IMR-90 (cell line): ENCODE measurements around the gene RET. TPM values are rescaled to one million over a fixed set of nuclear protein-coding genes. Genes with fewer than 3 reads are reported as not detected.

ENCODE experiments used
- ATAC-seq: fragments of 200-7000 bp; cut with Tn5 transposase; 2 replicates; pipeline ENCODE4 v1.9.1; 2020; ENCODE audit warnings: low read depth, mild to moderate bottlenecking, moderate library complexity
- BruUV-seq: library from RNA; stranded (reverse); fragments of 400-500 nt; replicated peaks from 2 replicates; lab custom pipeline; 2021; lab: Mats Ljungman, UMichigan
- CTCF ChIA-PET: fragments of 300-600 bp; formaldehyde crosslinking; extraction: SDS; loops from one replicate; lab custom pipeline; 2021; ENCODE audit warnings: antibody characterized with exemption; lab: Yijun Ruan, JAX
- POLR2A ChIA-PET: fragments of 300-600 bp; sonication (Branson Sonifier 250); formaldehyde crosslinking; loops from one replicate; lab custom pipeline; 2022; ENCODE audit warnings: antibody characterized with exemption; ENCODE audit not compliant: unreplicated experiment; lab: Charles Lee
- DNase-seq: peaks from one replicate; pipeline ENCODE4 v3.0.0; 2013
- H2AFZ ChIP-seq: replicated peaks from 2 replicates; pipeline ENCODE3; 2013; ENCODE audit warnings: low read length, mild to moderate bottlenecking; ENCODE audit not compliant: poor library complexity
- H2AK5ac ChIP-seq: 2 replicates; pipeline ENCODE4 v1.6.1; 2013; ENCODE audit warnings: low read depth, low read length, inconsistent platforms
- H2AK9ac ChIP-seq: replicated peaks from 2 replicates; pipeline ENCODE3; 2013; ENCODE audit warnings: mild to moderate bottlenecking, low read depth, low read length, moderate library complexity; ENCODE audit not compliant: poor library complexity
- H2BK120ac ChIP-seq: 2 replicates; pipeline ENCODE4 v1.6.1; 2013; ENCODE audit warnings: low read depth, low read length, inconsistent platforms
- H2BK15ac ChIP-seq: 3 replicates; pipeline ENCODE4 v1.6.1; 2013; ENCODE audit warnings: low read depth, low read length, inconsistent platforms
- H2BK20ac ChIP-seq: 2 replicates; pipeline ENCODE4 v1.6.1; 2013; ENCODE audit warnings: low read depth, mild to moderate bottlenecking, inconsistent platforms, low read length, moderate library complexity
- H2BK5ac ChIP-seq: 2 replicates; pipeline ENCODE4 v1.6.1; 2013; ENCODE audit warnings: mild to moderate bottlenecking, low read depth, low read length, inconsistent platforms; ENCODE audit not compliant: poor library complexity, severe bottlenecking
- H3K14ac ChIP-seq: replicated peaks from 2 replicates; pipeline ENCODE4 v1.6.1; 2013; ENCODE audit warnings: low read depth, low read length, inconsistent platforms
- H3K18ac ChIP-seq: 2 replicates; pipeline ENCODE4 v1.6.1; 2013; ENCODE audit warnings: low read depth, low read length, control low read depth
- H3K23ac ChIP-seq: 2 replicates; pipeline ENCODE4 v1.6.1; 2013; ENCODE audit warnings: low read depth, low read length, inconsistent platforms
- H3K27ac ChIP-seq: 2 replicates; pipeline ENCODE4 v1.5.1; 2013; ENCODE audit warnings: mild to moderate bottlenecking, control low read depth, low read length; ENCODE audit not compliant: insufficient read depth
- H3K27me3 ChIP-seq: 2 replicates; pipeline ENCODE4 v1.6.1; 2013; ENCODE audit warnings: low read length; ENCODE audit not compliant: control insufficient read depth, insufficient read depth
- H3K36me3 ChIP-seq: 2 replicates; pipeline ENCODE4 v1.6.1; 2013; ENCODE audit warnings: low read length, mixed read lengths; ENCODE audit not compliant: control insufficient read depth, insufficient read depth
- H3K4ac ChIP-seq: 2 replicates; pipeline ENCODE4 v1.6.1; 2013; ENCODE audit warnings: low read depth, low read length, inconsistent platforms
- H3K4me1 ChIP-seq: 2 replicates; pipeline ENCODE4 v1.6.1; 2013; ENCODE audit warnings: low read length, mixed read lengths; ENCODE audit not compliant: control insufficient read depth, insufficient read depth
- H3K4me2 ChIP-seq: 2 replicates; pipeline ENCODE4 v1.6.1; 2013; ENCODE audit warnings: low read depth, mild to moderate bottlenecking, control low read depth, low read length, moderate library complexity
- H3K4me3 ChIP-seq: 2 replicates; pipeline ENCODE4 v1.5.1; 2013; ENCODE audit warnings: low read depth, mild to moderate bottlenecking, control low read depth, low read length, moderate library complexity; ENCODE audit not compliant: insufficient read depth
- H3K56ac ChIP-seq: 2 replicates; pipeline ENCODE4 v1.6.1; 2013; ENCODE audit warnings: low read length, inconsistent platforms; ENCODE audit not compliant: insufficient read depth; ENCODE audit errors: extremely low read depth
- H3K79me1 ChIP-seq, 2 experiments: 2 replicates each; pipeline ENCODE4 v1.6.1; 2013; ENCODE audit warnings: low read length in 2 of 2, inconsistent platforms in 1 of 2, low read depth in 1 of 2
- H3K9ac ChIP-seq: 2 replicates; pipeline ENCODE4 v1.6.1; 2013; ENCODE audit warnings: low read depth, low read length, control low read depth
- H3K9me1 ChIP-seq: 2 replicates; pipeline ENCODE4 v1.6.1; 2013; ENCODE audit warnings: low read length, inconsistent platforms; ENCODE audit not compliant: insufficient read depth
- H3K9me3 ChIP-seq: 2 replicates; pipeline ENCODE4 v1.6.1; 2013; ENCODE audit warnings: low read length; ENCODE audit not compliant: control insufficient read depth, insufficient read depth
- H4K20me1 ChIP-seq: 2 replicates; pipeline ENCODE4 v1.6.1; 2013; ENCODE audit warnings: low read length, inconsistent platforms; ENCODE audit not compliant: insufficient read depth
- H4K5ac ChIP-seq: 2 replicates; pipeline ENCODE4 v1.6.1; 2013; ENCODE audit warnings: mild to moderate bottlenecking, low read depth, low read length, control low read depth
- H4K8ac ChIP-seq, 2 experiments: 2 replicates each; pipeline ENCODE4 v1.6.1; 2013; ENCODE audit warnings: low read depth in 2 of 2, low read length in 2 of 2, control low read depth in 1 of 2, inconsistent platforms in 1 of 2
- H4K91ac ChIP-seq: 2 replicates; pipeline ENCODE4 v1.6.1; 2013; ENCODE audit warnings: low read depth, low read length, inconsistent platforms; ENCODE audit not compliant: insufficient read depth
- BHLHE40 ChIP-seq: fragments of 150-350 bp; IDR thresholded peaks from 2 replicates; pipeline ENCODE4 v1.6.1; 2016; ENCODE audit warnings: mild to moderate bottlenecking, low read depth, low read length
- FOS ChIP-seq: fragments of 150-350 bp; IDR thresholded peaks from 2 replicates; pipeline ENCODE4 v1.6.1; 2016; ENCODE audit warnings: low read depth, low read length
- MAFK ChIP-seq: IDR thresholded peaks from 2 replicates; pipeline ENCODE4 v1.6.1; 2012; ENCODE audit warnings: low read depth, low read length, improper control_type of control experiment
- MAZ ChIP-seq: IDR thresholded peaks from 2 replicates; pipeline ENCODE4 v1.6.1; 2012; ENCODE audit warnings: low read depth, mild to moderate bottlenecking, low read length, improper control_type of control experiment, moderate library complexity, borderline replicate concordance
- MXI1 ChIP-seq: IDR thresholded peaks from 2 replicates; pipeline ENCODE4 v1.6.1; 2012; ENCODE audit warnings: low read depth, mild to moderate bottlenecking, low read length, moderate library complexity, borderline replicate concordance
- NFE2L2 ChIP-seq: fragments of 150-350 bp; IDR thresholded peaks from 2 replicates; pipeline ENCODE4 v1.6.1; 2016; ENCODE audit warnings: low read depth, mild to moderate bottlenecking, low read length
- RAD21 ChIP-seq: IDR thresholded peaks from 2 replicates; pipeline ENCODE4 v1.6.1; 2012; ENCODE audit warnings: low read length, improper control_type of control experiment
- RCOR1 ChIP-seq: IDR thresholded peaks from 2 replicates; pipeline ENCODE4 v1.6.1; 2012; ENCODE audit warnings: mild to moderate bottlenecking, low read length, improper control_type of control experiment; ENCODE audit not compliant: insufficient replicate concordance
- SMC3 ChIP-seq: fragments of 150-350 bp; IDR thresholded peaks from 2 replicates; pipeline ENCODE4 v1.6.1; 2016; ENCODE audit warnings: low read depth, mild to moderate bottlenecking, antibody characterized with exemption, low read length, moderate library complexity
- WGBS, 2 experiments: methylation state at CpG; one replicate each; pipeline versions ENCODE4 v1.1.5 to v1.1.7; 2013; ENCODE audit warnings: missing lambda C conversion rate in 2 of 2; ENCODE audit not compliant: insufficient read length in 1 of 2; ENCODE audit errors: extremely low coverage in 2 of 2; 5-methylcytosine and 5-hydroxymethylcytosine counted together
- dilution Hi-C: fragments of 300-500 bp; cut with HindIII; formaldehyde crosslinking; loops from one replicate; pipeline ENCODE4 v1.14.3; 2018; ENCODE audit warnings: low sequenced_read_pairs; ENCODE audit not compliant: unreplicated experiment
- in situ Hi-C: fragments of 300-500 bp; cut with MboI; formaldehyde crosslinking; loops from 3 replicates; pipeline ENCODE4 v1.14.3; 2019; ENCODE audit warnings: low sequenced_read_pairs, inconsistent platforms, mixed read lengths
- intact Hi-C: fragments of 100-400 bp; cut with micrococcal nuclease; formaldehyde crosslinking; loops from 2 replicates; pipeline ENCODE4 v1.10.0; 2022
- polyA plus RNA-seq, 3 experiments: library from polyadenylated mRNA; depleted of rRNA; stranded (reverse); fragments of >200 nt; gene quantifications; 2 replicates each; pipeline ENCODE4 v1.2.3, GENCODE V29; 2012; ENCODE audit warnings: low replicate concordance in 1 of 3
- total RNA-seq: library from RNA; depleted of rRNA; stranded (reverse); fragments of >200 nt; gene quantifications from 2 replicates; pipeline ENCODE4 v1.2.3, GENCODE V29; 2012
- TF ChIP-seq, protein P1 (sequence below): conservative IDR thresholded peaks from 2 replicates; pipeline ENCODE4 v1.5.1; 2012; ENCODE audit warnings: mild to moderate bottlenecking, low read depth, low read length, improper control_type of control experiment
- TF ChIP-seq, protein P2 (sequence below): fragments of 150-350 bp; IDR thresholded peaks from 2 replicates; pipeline ENCODE4 v1.6.1; 2017; ENCODE audit warnings: mild to moderate bottlenecking, antibody characterized with exemption, low read length, low read depth

Gene RET
- total and polyA plus RNA-seq, 2 of the 4 experiments (the other 2 are of a cell fraction) = 0.10 to 0.18 TPM

- H3K4me3 ChIP-seq = no peak overlapping the region
- no peak overlapping the region for H3K27ac ChIP-seq
- no peaks in the 10 kb centered on the region for H3K36me3 ChIP-seq
- H3K79me1 ChIP-seq = no peaks in the 10 kb centered on the region
- no peak overlapping the region for H3K56ac ChIP-seq
- H3K4me2 ChIP-seq = no peak overlapping the region
- ChIA-PET CTCF (no interaction called here), POLR2A (no interaction called here)
- no peak overlapping the region for H3K14ac ChIP-seq
- no peak overlapping the region for H2BK15ac ChIP-seq
- H4K8ac ChIP-seq = no peak overlapping the region
- H2BK5ac ChIP-seq = no peak overlapping the region
- no peaks in the 10 kb centered on the region for H3K9me3 ChIP-seq
- no peak overlapping the region for H2BK20ac ChIP-seq
- H3K4ac ChIP-seq = no peak overlapping the region
- no peaks in the 10 kb centered on the region; the same call in 1 of the 2 replicates for H4K20me1 ChIP-seq
- H3K18ac ChIP-seq = no peak overlapping the region
- no CpG with 5 or more reads among the region's 3 CpGs for WGBS, 2 experiments
- H3K9ac ChIP-seq = no peak overlapping the region
- H2AK5ac ChIP-seq = no peak overlapping the region
- peaks cover 49% of the 10 kb centered on the region; the same call in 1 of the 2 replicates for H3K27me3 ChIP-seq
- no peak overlapping the region for H2AFZ ChIP-seq
- no TSS peak for BruUV-seq
- no peaks in the 10 kb centered on the region for H3K4me1 ChIP-seq
- H2BK120ac ChIP-seq = no peak overlapping the region
- no peak overlapping the region for H3K23ac ChIP-seq
- H3K9me1 ChIP-seq = no peaks in the 10 kb centered on the region
- no peak overlapping the region for H2AK9ac ChIP-seq
- TF ChIP-seq, protein P1, sequence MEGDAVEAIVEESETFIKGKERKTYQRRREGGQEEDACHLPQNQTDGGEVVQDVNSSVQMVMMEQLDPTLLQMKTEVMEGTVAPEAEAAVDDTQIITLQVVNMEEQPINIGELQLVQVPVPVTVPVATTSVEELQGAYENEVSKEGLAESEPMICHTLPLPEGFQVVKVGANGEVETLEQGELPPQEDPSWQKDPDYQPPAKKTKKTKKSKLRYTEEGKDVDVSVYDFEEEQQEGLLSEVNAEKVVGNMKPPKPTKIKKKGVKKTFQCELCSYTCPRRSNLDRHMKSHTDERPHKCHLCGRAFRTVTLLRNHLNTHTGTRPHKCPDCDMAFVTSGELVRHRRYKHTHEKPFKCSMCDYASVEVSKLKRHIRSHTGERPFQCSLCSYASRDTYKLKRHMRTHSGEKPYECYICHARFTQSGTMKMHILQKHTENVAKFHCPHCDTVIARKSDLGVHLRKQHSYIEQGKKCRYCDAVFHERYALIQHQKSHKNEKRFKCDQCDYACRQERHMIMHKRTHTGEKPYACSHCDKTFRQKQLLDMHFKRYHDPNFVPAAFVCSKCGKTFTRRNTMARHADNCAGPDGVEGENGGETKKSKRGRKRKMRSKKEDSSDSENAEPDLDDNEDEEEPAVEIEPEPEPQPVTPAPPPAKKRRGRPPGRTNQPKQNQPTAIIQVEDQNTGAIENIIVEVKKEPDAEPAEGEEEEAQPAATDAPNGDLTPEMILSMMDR = no peak
- TF ChIP-seq FOS = no peak
- TF ChIP-seq MAZ = no peak
- TF ChIP-seq MXI1 = no peak
- no peak for TF ChIP-seq SMC3
- TF ChIP-seq NFE2L2 = no peak
- no peak for TF ChIP-seq MAFK
- TF ChIP-seq RAD21 = no peak
- TF ChIP-seq BHLHE40 = no peak
- TF ChIP-seq, protein P2, sequence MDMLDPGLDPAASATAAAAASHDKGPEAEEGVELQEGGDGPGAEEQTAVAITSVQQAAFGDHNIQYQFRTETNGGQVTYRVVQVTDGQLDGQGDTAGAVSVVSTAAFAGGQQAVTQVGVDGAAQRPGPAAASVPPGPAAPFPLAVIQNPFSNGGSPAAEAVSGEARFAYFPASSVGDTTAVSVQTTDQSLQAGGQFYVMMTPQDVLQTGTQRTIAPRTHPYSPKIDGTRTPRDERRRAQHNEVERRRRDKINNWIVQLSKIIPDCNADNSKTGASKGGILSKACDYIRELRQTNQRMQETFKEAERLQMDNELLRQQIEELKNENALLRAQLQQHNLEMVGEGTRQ = no peak
- no peak for TF ChIP-seq RCOR1
- DNase-seq = no peak
- dilution Hi-C loops = no loop called here
- no peak for ATAC-seq
- no peak overlapping the region for H4K5ac ChIP-seq
- intact Hi-C loops = loop anchor here (1.0 kb wide), 1 partner anchor 214 kb away; no protein-coding TSS in a partner anchor
- H4K91ac ChIP-seq = no peak overlapping the region
- in situ Hi-C loops = no loop called here
These were observed 3.0 kb downstream of the RET start for GRCh38 chr10:43079856-43080255.
